GM18517 (cell line): Measurements from ENCODE around the gene NEAT1.

Experiments
- ATAC-seq: cut with Tn5 transposase; IDR thresholded peaks from one replicate; pipeline ENCODE4 v1.9.1; 2021; ENCODE audit warnings: mild to moderate bottlenecking, moderate library complexity; ENCODE audit not compliant: unreplicated experiment

Gene NEAT1

DNA sequence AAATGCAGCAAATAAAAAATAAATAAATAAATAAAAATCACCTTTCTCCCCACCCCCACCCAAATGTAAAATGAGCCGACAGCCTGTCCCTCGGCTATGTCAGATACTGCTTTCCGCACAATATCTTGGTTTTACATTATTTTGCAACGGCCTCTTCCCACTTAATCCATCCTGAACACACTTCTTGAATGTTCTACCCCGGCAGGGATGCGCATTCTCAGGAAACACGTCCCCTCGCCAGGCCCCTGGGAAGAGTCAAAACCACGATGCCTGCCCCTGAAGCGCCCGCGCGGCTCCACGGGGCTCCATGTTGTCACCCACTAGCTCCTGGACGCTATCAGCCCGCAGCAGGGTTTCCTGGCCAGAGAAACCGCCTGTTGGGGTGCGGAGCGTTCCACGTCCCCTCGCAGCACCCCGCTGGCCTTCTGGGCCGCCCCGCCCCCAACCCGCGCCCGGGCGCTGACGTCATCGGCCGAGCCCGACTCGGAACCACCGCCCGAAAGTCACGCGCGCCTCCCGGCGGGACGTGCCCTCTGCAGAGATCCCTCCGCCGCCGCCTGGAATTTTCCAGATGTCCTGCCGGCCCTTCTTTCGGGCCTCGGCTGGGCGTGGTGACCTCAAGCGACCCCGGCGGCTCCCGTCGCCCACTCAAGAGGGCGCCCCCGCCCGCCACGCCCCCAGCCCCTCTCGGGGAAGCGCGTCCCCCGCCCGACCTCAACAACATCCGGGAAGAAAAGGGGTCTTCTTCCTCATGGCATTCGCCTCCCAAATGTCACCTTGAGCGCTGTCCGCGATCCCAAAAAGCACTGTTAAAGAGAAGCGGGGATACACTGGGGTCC is 585 bp upstream of the NEAT1 start:
- no peak for ATAC-seq

DNA sequence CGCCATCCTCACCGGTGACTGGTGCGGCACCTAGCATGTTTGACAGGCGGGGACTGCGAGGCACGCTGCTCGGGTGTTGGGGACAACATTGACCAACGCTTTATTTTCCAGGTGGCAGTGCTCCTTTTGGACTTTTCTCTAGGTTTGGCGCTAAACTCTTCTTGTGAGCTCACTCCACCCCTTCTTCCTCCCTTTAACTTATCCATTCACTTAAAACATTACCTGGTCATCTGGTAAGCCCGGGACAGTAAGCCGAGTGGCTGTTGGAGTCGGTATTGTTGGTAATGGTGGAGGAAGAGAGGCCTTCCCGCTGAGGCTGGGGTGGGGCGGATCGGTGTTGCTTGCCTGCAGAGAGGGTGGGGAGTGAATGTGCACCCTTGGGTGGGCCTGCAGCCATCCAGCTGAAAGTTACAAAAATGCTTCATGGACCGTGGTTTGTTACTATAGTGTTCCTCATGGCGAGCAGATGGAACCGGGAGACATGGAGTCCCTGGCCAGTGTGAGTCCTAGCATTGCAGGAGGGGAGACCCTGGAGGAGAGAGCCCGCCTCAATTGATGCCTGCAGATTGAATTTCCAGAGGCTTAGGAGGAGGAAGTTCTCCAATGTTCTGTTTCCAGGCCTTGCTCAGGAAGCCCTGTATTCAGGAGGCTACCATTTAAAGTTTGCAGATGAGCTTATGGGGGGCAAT is 1.1 kb downstream of the NEAT1 start:
- no peak for ATAC-seq

DNA sequence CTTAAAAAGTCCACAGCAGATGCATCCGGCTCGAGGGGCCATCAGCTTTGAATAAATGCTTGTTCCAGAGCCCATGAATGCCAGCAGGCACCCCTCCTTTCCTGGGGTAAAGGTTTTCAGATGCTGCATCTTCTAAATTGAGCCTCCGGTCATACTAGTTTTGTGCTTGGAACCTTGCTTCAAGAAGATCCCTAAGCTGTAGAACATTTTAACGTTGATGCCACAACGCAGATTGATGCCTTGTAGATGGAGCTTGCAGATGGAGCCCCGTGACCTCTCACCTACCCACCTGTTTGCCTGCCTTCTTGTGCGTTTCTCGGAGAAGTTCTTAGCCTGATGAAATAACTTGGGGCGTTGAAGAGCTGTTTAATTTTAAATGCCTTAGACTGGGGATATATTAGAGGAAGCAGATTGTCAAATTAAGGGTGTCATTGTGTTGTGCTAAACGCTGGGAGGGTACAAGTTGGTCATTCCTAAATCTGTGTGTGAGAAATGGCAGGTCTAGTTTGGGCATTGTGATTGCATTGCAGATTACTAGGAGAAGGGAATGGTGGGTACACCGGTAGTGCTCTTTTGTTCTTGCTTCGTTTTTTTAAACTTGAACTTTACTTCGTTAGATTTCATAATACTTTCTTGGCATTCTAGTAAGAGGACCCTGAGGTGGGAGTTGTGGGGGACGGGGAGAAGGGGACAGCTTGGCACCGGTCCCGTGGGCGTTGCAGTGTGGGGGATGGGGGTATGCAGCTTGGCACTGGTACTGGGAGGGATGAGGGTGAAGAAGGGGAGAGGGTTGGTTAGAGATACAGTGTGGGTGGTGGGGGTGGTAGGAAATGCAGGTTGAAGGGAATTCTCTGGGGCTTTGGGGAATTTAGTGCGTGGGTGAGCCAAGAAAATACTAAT is 1.9 kb downstream of the NEAT1 start:
- no peak for ATAC-seq

DNA sequence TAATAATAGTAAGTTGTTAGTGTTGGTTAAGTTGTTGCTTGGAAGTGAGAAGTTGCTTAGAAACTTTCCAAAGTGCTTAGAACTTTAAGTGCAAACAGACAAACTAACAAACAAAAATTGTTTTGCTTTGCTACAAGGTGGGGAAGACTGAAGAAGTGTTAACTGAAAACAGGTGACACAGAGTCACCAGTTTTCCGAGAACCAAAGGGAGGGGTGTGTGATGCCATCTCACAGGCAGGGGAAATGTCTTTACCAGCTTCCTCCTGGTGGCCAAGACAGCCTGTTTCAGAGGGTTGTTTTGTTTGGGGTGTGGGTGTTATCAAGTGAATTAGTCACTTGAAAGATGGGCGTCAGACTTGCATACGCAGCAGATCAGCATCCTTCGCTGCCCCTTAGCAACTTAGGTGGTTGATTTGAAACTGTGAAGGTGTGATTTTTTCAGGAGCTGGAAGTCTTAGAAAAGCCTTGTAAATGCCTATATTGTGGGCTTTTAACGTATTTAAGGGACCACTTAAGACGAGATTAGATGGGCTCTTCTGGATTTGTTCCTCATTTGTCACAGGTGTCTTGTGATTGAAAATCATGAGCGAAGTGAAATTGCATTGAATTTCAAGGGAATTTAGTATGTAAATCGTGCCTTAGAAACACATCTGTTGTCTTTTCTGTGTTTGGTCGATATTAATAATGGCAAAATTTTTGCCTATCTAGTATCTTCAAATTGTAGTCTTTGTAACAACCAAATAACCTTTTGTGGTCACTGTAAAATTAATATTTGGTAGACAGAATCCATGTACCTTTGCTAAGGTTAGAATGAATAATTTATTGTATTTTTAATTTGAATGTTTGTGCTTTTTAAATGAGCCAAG is 2.7 kb downstream of the NEAT1 start:
- no peak for ATAC-seq

DNA sequence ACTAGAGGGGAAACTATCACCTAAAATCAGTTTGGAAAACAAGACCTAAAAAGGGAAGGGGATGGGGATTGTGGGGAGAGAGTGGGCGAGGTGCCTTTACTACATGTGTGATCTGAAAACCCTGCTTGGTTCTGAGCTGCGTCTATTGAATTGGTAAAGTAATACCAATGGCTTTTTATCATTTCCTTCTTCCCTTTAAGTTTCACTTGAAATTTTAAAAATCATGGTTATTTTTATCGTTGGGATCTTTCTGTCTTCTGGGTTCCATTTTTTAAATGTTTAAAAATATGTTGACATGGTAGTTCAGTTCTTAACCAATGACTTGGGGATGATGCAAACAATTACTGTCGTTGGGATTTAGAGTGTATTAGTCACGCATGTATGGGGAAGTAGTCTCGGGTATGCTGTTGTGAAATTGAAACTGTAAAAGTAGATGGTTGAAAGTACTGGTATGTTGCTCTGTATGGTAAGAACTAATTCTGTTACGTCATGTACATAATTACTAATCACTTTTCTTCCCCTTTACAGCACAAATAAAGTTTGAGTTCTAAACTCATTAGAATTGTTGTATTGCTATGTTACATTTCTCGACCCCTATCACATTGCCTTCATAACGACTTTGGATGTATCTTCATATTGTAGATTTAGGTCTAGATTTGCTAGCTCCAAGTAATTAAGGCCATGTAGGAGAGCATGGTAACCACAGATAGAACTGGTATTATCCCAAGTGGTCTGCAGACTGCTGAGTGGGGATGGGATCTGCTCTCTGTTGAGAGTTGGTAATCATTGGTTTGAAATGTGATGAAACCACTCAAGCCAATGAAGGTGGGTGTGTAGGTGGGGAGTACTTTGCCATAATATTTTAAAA is 3.6 kb downstream of the NEAT1 start:
- no peak for ATAC-seq

DNA sequence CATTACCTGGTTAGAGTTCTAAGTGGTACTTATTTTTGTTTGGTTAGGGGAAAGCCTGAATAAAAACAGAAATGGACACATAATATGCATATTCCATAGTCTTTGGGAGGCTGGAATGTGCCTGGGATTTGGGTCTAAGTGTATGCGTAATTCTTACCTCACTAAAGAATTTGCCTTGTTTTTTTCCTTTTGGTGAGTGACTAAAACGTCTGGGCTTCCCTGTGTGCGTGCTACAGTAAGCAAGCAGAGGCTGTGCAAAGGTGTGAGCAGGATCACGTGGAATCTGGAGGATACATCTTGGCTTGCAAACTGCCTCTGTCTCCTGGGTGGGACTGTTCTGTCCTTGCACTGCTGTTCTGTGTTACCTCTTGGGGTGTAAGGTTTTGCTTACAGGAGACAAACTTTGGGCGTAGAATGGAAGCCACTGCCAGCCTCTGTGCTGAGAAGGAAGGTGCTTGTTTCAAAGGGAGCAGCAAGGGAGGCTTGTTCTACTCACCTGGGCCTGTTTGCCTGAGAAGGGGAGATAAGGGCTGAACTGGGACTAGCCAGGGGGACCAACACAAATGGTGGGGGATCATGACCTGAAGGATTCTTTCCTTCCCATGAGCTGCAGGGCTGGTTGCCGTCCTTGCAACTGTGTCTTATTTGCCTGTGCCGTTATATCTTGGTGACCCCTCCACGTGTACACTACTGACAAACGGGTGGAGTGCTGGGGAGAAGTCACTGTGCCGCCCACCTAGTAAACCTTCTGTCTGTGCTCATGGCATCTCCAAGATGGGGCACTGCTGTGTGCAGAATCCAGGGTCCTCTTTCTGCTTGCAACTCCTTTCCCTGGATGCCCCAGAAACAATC is 4.5 kb downstream of the NEAT1 start:
- ATAC-seq = no peak

DNA sequence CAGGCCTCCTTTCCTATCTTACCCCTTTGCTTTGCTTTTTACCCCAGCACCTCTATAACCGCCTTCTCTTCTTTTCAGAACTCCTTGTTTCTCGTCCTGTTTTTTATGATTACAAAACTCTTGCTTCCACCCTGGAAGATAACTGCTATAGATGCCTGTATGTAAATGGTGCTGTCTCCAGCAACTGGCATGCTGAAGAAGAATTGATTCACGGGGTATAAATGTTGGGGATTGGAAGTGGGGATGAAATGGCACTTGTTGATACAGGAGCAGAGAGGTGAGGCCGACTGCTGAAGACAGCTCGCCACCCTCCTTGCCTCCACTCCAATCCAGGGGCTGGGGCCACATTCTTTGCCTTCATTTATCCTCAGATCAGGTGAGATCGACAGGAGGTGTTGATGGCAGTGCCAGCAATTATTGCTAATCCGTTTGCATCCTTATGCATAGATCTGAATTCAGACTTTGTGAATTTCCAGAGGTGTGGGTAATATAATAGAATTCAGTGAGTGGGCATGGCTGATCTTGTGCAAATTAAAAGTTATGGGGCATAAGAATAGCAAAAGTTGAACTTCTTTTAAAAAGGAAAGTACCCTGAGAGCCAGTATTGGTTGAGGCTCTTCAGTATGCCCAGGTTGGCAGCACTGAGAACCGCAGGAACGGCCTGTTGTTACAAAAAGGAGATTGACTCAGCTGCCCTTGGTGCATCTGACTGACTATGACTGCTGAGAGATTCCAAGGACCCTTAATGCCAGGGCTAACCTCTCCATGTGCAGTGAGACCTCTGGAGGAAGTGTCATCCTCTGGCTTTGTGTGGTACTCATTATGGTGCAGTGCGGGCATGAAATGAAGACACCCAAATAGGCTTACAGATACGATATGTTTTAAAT is 5.3 kb downstream of the NEAT1 start:
- ATAC-seq = no peak

DNA sequence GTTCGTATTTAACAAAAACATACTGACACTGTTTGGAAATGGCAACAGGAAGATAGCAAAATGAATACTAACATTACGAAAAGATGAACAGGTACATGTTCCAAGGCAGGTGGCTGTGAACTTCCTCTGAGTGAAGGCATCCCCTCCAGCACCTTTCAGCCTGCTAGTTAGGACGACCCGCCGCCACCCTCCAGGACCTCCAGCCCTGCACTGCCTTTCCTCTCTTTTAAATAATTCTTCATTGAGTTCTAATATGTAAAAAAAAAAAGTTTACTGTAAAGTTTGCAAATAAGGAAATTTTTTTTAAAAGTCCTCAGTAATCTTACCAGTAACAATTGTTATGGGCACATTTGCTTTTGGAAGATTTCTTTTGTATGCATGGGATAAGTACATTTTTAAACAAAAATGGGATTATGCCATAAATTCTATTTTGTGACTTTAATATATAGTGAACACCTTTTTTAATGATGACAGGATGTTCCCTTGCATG is 6.0 kb downstream of the NEAT1 start:
- ATAC-seq = no peak

DNA sequence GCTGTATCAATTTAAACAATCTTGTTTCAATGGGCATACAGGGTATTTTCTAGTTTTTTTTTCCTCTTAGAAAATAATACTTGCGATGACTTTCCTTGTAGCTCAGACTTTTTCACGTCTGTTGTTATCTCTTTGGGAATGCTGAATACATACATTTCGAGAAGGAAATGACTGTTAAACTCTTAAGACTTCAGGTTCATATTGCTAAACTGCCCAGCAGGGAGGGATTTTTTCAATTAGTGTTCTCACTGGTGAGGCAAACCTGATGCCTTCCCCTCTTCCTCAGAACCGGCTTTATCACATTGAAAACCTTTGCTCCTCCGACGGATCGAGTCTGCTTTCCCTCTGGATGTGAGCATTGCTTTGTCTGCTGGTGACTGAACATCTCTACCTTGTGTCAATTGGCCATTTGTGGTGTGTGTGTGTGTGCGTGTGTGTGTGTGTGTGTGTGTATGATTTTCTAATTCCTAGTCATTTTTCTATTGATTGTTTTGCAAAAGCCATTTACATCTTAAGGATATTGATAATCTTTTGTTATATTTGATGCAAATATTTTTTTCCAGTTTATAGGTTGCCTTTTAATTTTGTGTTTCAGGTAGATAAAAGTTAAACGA is 6.6 kb downstream of the NEAT1 start:
- no peak for ATAC-seq

DNA sequence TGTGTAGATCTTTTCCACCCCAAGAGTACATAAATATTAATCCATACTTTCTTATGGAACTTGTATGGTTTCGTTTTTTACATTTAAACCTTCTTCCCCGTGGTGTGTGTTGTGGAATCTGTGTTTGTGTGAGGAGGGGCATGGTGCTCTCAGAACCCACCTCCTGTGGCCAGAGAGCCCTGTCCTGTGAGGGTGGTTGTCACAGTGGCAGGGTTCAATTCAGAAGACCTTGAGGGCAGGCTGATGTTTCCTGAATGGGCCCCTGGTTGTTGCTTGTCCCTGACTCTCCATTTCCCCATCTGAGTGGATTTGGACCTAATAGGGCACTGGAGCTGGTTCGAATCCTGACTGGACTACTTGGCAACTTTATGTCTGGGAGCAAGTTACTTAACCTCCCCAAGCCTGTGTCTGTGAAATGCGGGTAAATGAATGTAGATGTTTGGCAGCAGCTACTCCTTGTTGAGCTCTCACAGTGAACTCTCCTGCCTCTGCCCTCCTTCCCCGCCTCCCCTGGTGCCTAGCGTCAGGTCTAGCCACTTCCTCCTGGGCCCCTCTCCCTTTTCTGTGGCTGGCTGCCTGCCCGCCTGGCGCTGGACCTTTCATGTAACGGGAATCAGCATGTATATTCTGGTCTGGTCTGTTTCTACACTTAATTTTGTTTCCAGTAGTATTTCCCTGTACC is 7.3 kb downstream of the NEAT1 start:
- no peak for ATAC-seq

DNA sequence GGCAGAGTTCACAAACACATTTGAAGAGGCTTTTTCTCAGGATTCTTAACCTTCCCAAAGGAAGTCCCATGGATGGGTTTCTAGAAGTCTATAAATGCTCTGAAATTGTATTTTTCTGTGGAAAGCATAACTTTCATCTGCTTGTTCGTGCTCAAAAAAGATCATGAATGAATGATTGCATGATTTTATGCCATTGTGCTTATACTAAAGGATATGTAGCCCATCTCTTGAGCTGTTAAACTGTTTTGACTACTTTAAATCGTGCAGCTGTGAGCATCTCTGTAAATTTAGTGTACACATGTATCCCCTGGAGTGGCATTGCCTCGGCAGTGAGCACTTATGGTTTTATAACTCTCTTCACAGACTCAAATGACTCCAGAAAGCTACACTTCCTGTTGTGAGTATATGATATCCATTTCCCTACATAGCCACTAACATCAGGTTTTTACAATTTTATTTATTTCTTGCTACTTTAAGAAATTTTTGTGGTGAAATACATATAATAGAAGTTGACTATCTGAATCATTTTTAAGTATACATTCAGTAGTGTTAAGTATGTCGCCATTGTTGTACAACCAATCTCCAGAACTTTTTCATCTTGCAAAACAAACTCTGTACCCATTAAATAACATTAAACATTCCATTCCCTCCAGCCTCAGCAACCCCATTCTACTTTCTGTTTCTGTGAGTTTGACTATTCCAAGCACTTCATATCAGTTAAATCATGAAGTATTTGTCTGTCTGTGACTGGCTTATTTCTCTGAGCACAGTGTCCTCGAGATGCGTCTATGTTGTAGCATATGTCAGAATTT is 8.0 kb downstream of the NEAT1 start:
- no peak for ATAC-seq

DNA sequence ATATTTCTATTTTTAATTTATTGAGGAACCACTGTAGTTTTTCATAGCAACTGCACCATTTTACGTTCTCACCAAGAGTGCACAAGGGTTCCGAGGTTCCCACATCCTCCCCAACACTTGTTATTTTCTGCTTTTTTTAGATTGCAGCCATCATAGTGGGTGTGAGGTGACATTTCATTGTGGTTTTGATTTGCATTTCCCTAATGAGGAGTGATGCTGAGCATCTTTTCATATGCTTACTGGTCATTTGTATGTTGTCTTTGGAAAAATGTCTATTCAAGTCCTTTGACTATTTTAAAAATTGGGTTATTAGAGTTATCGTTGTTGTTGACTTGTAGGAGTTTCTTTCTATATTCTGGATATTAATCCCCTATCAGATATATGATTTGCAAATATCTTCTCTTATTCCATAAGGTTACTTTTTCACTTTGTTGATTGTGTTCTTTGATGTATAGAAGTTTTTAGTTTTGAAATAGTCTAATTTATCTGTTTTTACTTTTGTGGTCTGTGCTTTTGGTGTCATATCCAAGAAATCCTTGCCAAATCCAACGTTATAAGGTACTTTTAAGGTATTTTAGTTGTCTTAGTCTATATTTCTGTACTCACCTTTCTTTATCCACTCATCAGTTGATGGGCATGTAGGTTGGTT is 9.0 kb downstream of the NEAT1 start:
- no peak for ATAC-seq

DNA sequence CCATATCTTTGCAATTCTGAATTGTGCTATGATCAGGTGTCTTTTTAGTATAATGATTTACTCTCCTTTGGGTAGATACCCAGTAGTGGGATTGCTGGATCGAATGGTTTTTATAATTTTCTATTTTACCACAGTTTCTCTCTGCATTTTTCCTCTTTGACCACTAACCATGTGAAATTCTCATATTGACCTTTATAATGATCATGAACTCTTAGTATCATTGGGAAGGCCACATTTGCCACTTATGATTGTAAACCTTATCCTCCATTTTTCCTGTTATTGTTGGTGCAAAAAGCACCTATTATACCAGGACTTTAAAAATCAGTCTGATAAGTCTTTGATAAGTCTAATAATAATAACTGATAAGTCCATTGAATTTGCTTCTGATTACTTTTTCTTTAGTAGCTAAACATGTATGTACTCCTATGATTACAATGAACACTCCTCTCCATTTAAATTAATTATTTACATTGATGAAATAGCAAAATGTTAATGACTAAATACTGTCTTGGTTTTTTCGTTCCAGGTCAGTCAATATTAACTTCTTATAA is 9.6 kb downstream of the NEAT1 start:
- no peak for ATAC-seq

DNA sequence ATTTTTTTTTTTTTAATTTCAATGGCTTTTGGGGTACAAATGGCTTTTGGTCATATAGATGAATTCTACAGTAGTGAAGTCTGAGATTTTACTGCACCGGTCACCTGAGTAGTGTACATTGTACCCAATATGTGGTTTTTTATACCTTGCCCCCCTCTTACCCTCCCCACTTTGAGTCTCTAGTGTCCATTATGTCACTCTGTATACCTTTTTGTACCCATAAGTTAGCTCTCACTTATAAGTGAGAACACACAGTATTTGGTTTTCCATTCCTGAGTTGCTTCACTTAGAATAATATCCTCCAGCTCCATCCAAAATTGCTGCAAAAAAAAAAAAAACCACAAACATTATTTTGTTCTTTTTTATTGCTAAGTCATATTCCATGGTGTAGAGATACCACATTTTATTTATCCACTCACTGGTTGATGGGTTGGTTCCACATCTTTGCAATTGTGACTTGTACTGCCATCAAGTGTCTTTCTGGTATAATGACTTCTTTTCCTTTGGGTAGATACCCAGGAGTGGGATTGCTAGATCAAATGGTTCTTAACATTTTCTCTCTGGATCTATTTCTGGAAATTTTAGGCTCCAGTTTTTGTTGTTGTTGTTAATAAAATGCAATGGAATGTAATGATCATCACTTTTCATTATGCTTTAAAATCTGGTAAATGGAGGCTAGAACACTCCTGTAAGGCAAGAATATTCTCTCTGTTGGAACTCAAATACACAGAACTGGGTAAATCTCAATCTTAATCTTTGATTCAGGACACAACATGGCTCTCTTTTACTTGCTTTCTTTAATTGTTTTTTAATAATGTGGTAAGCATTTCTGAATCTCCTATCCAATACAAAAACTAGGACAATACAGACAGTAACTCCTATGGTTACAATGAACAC is 10.3 kb downstream of the NEAT1 start:
- no peak for ATAC-seq
